Smooth muscle cell (in vitro differentiated cells): ENCODE results near the gene ODAD4. TPM values are rescaled to one million over a fixed set of nuclear protein-coding genes. Genes with fewer than 3 reads are reported as not detected.

Experiments used
- DNase-seq: peaks from one replicate; lab custom pipeline; 2025; ENCODE audit not compliant: unreplicated experiment; lab: John Stamatoyannopoulos, UW
- H2AFZ ChIP-seq: fragments of 200-600 bp; sonication (generic); 2 replicates; pipeline ENCODE4 v1.6.0; 2016; ENCODE audit warnings: antibody characterized with exemption, low read depth, mild to moderate bottlenecking
- H3F3A ChIP-seq: fragments of 200-600 bp; sonication (generic); 2 replicates; pipeline ENCODE4 v1.6.0; 2017; ENCODE audit warnings: antibody characterized with exemption, low read depth
- H3K27ac ChIP-seq: fragments of 200-600 bp; sonication (generic); 2 replicates; pipeline ENCODE4 v1.5.1; 2016; ENCODE audit warnings: low read depth, mild to moderate bottlenecking
- H3K27me3 ChIP-seq: fragments of 200-600 bp; sonication (generic); 2 replicates; pipeline ENCODE4 v1.6.1; 2016; ENCODE audit warnings: low read depth, mild to moderate bottlenecking
- H3K36me3 ChIP-seq: fragments of 200-600 bp; sonication (generic); 2 replicates; pipeline ENCODE4 v1.5.1; 2016; ENCODE audit warnings: low read depth
- H3K4me1 ChIP-seq: fragments of 200-600 bp; sonication (generic); 2 replicates; pipeline ENCODE4 v1.5.1; 2016; ENCODE audit warnings: low read depth
- H3K4me2 ChIP-seq: fragments of 200-600 bp; sonication (generic); 2 replicates; pipeline ENCODE4 v1.6.0; 2016; ENCODE audit warnings: mild to moderate bottlenecking
- H3K4me3 ChIP-seq: fragments of 200-600 bp; sonication (generic); 2 replicates; pipeline ENCODE4 v1.5.1; 2016; ENCODE audit warnings: mild to moderate bottlenecking
- H3K79me2 ChIP-seq: fragments of 200-600 bp; sonication (generic); 2 replicates; pipeline ENCODE4 v1.6.0; 2016; ENCODE audit warnings: low read depth, mild to moderate bottlenecking
- H3K9ac ChIP-seq: fragments of 200-600 bp; sonication (generic); 2 replicates; pipeline ENCODE4 v1.6.0; 2016; ENCODE audit warnings: low read depth
- H3K9me3 ChIP-seq: fragments of 200-600 bp; sonication (generic); replicated peaks from 2 replicates; pipeline ENCODE4 v1.5.1; 2016; ENCODE audit warnings: low read depth
- H4K20me1 ChIP-seq: fragments of 200-600 bp; sonication (generic); 2 replicates; pipeline ENCODE4 v1.6.0; 2016; ENCODE audit warnings: low read depth
- WGBS: methylation state at CpG from one replicate; pipeline ENCODE4 v1.1.7; 2016; ENCODE audit warnings: low lambda C conversion rate; 5-methylcytosine and 5-hydroxymethylcytosine counted together
- polyA plus RNA-seq: library from polyadenylated mRNA; unstranded; fragments of >200 nt; fragmentation: Nextera tagmentation; extraction: Ambion mirVana; gene quantifications from 2 replicates; pipeline ENCODE4 v1.2.1, GENCODE V29; 2016
- total RNA-seq: library from RNA; depleted of rRNA; stranded (reverse); fragments of >200 nt; gene quantifications from 2 replicates; pipeline ENCODE4 v1.2.3, GENCODE V29; 2014
- TF ChIP-seq, protein P1 (sequence below): fragments of 200-600 bp; sonication (generic); IDR thresholded peaks from 2 replicates; pipeline ENCODE4 v1.5.1; 2017; ENCODE audit warnings: borderline replicate concordance, mild to moderate bottlenecking, antibody characterized with exemption; ENCODE audit not compliant: insufficient read depth, poor library complexity, severe bottlenecking

ODAD4 gene
- total and polyA plus RNA-seq, 2 experiments from 2014 or later, result 1.5 to 3.2 TPM

GRCh38 chr17:41913798-41914197 is 16.6 kb upstream of the ODAD4 start:
- peaks cover 87% of the 10 kb centered on the region for H3K79me2 ChIP-seq
- no peak overlapping the region for H3K4me2 ChIP-seq
- peaks cover 34% of the 10 kb centered on the region for H3K4me1 ChIP-seq
- WGBS, result 81% methylated on average over 4 of the region's 4 CpGs
- H3K27me3 ChIP-seq, result no peaks in the 10 kb centered on the region
- no peaks in the 10 kb centered on the region for H3K36me3 ChIP-seq
- peaks cover 74% of the 10 kb centered on the region for H4K20me1 ChIP-seq
- H2AFZ ChIP-seq, result no peak overlapping the region
- no peak overlapping the region for H3K4me3 ChIP-seq
- TF ChIP-seq, protein P1, sequence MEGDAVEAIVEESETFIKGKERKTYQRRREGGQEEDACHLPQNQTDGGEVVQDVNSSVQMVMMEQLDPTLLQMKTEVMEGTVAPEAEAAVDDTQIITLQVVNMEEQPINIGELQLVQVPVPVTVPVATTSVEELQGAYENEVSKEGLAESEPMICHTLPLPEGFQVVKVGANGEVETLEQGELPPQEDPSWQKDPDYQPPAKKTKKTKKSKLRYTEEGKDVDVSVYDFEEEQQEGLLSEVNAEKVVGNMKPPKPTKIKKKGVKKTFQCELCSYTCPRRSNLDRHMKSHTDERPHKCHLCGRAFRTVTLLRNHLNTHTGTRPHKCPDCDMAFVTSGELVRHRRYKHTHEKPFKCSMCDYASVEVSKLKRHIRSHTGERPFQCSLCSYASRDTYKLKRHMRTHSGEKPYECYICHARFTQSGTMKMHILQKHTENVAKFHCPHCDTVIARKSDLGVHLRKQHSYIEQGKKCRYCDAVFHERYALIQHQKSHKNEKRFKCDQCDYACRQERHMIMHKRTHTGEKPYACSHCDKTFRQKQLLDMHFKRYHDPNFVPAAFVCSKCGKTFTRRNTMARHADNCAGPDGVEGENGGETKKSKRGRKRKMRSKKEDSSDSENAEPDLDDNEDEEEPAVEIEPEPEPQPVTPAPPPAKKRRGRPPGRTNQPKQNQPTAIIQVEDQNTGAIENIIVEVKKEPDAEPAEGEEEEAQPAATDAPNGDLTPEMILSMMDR, result no peak
- H3K9me3 ChIP-seq, result no peaks in the 10 kb centered on the region
- H3K27ac ChIP-seq, result peak overlapping the region; percentile 97
- no peak for DNase-seq
- H3K9ac ChIP-seq, result no peak overlapping the region
- peaks cover 27% of the 10 kb centered on the region for H3F3A ChIP-seq

GRCh38 chr17:41914358-41914766 is 16.1 kb upstream of the ODAD4 start:
- H3K9ac ChIP-seq, result peak overlapping the region; percentile 25

GRCh38 chr17:41915020-41915419 is 15.4 kb upstream of the ODAD4 start:
- H4K20me1 ChIP-seq, result peaks cover 72% of the 10 kb centered on the region
- H3K9ac ChIP-seq, result no peak overlapping the region
- H3K27ac ChIP-seq, result peak overlapping the region; percentile 97
- no peak for DNase-seq
- H3K79me2 ChIP-seq, result peaks cover 75% of the 10 kb centered on the region
- peaks cover 23% of the 10 kb centered on the region for H3F3A ChIP-seq
- peaks cover 40% of the 10 kb centered on the region for H3K4me1 ChIP-seq
- H3K4me3 ChIP-seq, result no peak overlapping the region
- H2AFZ ChIP-seq, result no peak overlapping the region
- TF ChIP-seq, protein P1, result no peak
- 73% methylated on average over 5 of the region's 5 CpGs for WGBS
- H3K36me3 ChIP-seq, result no peaks in the 10 kb centered on the region
- no peaks in the 10 kb centered on the region for H3K27me3 ChIP-seq
- peak overlapping the region; percentile 93 for H3K4me2 ChIP-seq
- H3K9me3 ChIP-seq, result no peaks in the 10 kb centered on the region

More at GRCh38 chr17:41914358-41914766, 16.1 kb upstream of the ODAD4 start:
- no peak overlapping the region for H3K4me3 ChIP-seq
- no peaks in the 10 kb centered on the region for H3K9me3 ChIP-seq
- H3K4me2 ChIP-seq, result peak overlapping the region; percentile 93
- H4K20me1 ChIP-seq, result peaks cover 74% of the 10 kb centered on the region
- H3K27ac ChIP-seq, result peak overlapping the region; percentile 97
- DNase-seq, result no peak
- H2AFZ ChIP-seq, result no peak overlapping the region
- H3F3A ChIP-seq, result peaks cover 27% of the 10 kb centered on the region
- H3K36me3 ChIP-seq, result no peaks in the 10 kb centered on the region
- TF ChIP-seq, protein P1, result no peak
- H3K4me1 ChIP-seq, result peaks cover 34% of the 10 kb centered on the region
- peaks cover 82% of the 10 kb centered on the region for H3K79me2 ChIP-seq
- 70% methylated on average over 6 of the region's 6 CpGs for WGBS
- no peaks in the 10 kb centered on the region for H3K27me3 ChIP-seq

DNA sequence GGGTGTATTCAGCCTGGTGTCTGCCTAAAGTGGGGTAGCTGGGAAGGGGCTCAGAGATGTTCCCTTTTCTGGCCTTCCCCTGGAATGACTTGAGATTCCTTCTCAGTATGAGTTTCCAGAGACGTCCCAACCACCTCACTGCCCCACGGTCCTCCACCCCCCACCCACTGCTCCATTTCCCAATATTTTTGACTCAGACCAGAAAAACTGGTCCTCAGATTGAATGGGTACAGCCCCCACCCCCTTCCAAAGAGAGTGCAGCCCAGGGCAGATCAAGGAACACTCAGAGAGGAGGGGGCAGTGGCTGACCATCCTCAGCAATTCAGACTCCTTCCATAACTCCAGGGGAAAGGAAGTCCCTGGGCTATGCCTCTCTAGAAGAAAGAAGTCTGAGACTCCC is 14.9 kb upstream of the ODAD4 start:
- peak overlapping the region; percentile 93 for H3K4me2 ChIP-seq
- peaks cover 22% of the 10 kb centered on the region for H3F3A ChIP-seq
- H3K4me3 ChIP-seq, result no peak overlapping the region
- no peaks in the 10 kb centered on the region for H3K27me3 ChIP-seq
- no peak overlapping the region for H2AFZ ChIP-seq
- peaks cover 68% of the 10 kb centered on the region for H4K20me1 ChIP-seq
- peaks cover 75% of the 10 kb centered on the region for H3K79me2 ChIP-seq
- no peaks in the 10 kb centered on the region for H3K36me3 ChIP-seq
- WGBS, result 13% methylated on average over 1 of the region's 2 CpGs
- TF ChIP-seq, protein P1, result no peak
- peak overlapping the region; percentile 97 for H3K27ac ChIP-seq
- no peak for DNase-seq
- H3K4me1 ChIP-seq, result peaks cover 40% of the 10 kb centered on the region
- no peaks in the 10 kb centered on the region for H3K9me3 ChIP-seq
- H3K9ac ChIP-seq, result no peak overlapping the region
